Activated effector memory CD4-positive, alpha-beta T cell treated with anti-CD3 and anti-CD28 coated beads, Interleukin-2, amount 50 U/mL, for 16 hours (primary cell): ENCODE measurements around the gene CD200.

Experiments used
- DNase-seq: peaks from one replicate; pipeline ENCODE4 v3.0.0-alpha.2; 2020

Gene CD200

DNA sequence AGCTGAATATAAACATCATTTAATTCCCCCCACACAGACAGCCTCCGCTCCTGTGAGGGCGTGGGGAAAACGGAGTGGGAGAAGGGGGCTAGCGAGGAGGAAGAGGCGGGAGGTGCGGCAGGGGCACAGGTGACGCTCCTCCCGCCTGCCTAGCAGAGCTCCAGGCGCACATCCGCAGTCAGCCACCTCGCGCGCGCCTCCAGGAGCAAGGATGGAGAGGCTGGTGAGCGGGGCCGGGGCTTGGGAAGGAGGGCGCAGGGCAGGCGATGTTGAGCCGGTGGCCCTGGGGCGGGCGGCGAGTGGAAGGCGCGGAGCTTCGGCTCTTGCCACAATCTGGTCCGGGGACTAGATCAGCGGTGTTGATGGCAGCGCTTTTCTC lies at the start of gene CD200:
Gene CD200 (plus strand): TSS at position 155 of the 379 bp plus-strand sequence. CDS start 57 bp downstream, at position 212.
- DNase-seq = peak; percentile 81

DNA sequence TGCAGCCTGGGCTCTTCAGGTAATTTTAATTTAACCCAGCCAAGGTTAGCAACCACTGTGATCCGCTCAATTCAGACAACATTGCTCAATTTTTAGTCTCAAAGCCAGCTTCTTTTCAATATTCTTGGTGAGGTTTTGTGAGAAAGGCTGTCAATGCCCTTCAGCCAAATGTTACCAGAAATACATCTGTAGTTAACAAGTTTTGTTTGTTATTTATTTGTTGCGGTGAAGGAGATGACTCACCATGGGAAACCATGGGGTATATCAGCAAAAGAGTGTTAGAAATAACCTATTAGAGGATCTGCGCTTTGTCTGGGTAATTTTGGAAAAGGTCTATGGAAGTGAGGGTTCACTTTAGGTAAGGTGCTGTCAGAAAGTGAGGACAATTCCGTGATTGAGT lies 43.9 kb upstream of the CD200 start:
- DNase-seq = no peak

DNA sequence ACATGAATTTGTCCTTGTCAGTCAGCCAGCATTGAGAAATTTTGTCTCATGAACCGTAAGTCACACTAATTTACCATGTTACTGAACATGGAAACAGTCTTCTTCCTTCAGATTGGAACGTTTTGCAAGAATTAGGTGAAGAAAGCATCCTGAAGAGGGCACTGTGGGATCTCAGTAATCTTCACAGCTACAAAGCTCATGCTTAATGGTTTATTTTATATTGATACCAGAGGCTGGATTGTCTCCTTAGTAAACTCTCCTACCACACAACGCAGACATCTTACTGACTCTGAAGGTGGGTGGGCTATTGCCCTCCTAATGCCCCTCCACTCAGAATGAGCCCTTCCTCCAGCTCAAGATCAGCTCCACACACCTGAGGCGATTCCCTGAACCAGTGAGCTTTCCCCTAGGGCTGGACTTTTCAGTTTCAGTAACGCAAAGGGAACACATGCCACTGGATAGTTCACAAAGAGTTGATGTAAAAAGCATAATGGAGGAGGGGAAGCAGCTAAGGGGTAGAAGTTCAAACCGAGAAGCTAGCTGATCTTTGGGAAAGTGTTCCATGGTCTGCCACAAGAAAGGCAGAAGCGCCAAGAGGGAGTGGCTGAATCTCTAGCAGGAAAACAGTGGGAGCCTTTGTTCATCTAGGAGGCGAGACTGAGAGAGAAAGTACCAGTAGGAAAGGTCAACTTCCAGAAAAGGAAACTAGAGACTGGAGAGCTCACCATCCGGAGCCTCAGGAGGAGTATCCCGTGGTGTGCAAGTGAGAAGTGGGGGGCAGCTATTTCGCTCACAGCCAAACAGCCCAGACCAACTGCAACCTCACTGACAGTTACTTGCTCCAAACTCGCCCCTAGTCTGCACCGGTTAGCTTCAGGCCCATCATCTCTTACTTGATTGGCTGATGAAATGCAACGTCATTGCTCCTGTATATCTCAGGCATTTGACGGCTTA lies 39.3 kb upstream of the CD200 start, which contains the start of gene SLC9C1:
Gene SLC9C1 (minus strand): TSS at position 849 of the 954 bp plus-strand sequence. CDS start 7,425 bp downstream, outside the sequence.
- no peak for DNase-seq

DNA sequence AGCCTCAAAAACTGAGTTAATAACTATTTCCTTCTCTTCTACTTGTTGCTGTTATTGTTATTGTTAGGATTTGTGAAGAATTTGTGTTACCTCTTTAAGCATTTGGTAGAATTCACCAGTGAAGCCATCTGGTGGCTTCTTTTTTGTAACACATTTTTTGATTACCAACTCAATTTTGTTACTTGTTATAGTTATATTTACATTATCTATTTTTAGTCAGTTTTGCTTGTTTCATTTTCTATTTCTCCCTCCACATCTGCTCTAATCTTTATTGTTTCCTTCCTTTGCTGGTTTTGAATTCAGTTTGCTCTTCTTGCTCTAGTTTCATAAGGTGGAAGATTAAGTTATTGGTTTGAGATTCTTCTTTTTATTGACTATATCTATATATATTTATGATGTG lies 35.2 kb upstream of the CD200 start:
- no peak for DNase-seq

DNA sequence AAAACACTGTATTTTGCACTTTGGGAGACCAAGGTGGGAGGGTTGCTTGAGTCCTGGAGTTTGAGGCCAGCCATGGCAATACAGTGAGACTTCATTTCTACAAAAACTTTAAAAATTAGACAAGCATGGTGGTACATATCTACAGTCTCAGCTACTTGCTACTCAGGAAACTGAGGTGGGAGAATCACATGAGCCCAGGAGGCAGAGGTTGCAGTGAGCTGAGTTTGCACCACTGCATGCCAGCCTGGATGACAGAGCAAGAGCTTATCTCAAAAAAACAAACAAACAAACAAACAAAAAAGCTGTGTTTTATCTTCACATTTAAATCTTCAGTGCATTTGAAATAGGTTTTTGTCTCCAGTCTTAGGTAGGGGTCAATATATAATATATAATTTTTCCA lies 34.2 kb upstream of the CD200 start:
- DNase-seq = no peak

DNA sequence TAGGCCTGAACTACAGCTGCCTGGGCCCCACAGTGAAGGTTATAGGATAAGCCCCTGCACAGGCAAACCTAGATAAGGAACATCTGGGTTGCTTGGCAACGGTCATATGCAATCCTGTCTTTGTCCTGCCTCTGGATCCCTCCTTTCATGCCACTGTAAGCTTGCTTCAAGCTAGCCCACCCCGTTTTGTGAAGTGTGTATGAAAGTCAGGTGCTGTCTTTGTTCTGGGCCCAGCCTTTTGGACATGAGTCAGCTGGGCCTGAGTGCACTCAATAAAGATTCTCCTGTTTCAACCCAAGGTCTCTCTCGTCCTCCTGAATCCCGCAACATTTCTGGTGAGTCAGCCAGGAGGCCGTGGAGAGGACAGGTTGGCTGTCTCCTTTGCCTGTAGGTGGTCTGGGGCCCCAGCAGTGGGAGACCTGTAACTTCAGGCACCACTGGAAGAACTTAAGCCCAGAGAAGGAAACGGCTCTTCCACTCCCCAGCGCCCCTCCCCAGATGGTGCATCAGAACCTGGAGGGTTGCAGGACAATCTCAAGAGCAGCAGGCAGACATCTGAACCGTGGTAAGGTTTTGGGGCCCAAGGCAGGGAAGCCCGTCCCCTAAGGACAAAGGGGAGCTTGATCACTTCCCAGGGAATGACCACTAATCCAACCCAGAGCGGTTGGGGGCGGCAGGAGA lies 30.7 kb upstream of the CD200 start:
- DNase-seq = no peak

GRCh38 chr3:112302881-112303763 lies 29.8 kb upstream of the CD200 start:
- no peak for DNase-seq

DNA sequence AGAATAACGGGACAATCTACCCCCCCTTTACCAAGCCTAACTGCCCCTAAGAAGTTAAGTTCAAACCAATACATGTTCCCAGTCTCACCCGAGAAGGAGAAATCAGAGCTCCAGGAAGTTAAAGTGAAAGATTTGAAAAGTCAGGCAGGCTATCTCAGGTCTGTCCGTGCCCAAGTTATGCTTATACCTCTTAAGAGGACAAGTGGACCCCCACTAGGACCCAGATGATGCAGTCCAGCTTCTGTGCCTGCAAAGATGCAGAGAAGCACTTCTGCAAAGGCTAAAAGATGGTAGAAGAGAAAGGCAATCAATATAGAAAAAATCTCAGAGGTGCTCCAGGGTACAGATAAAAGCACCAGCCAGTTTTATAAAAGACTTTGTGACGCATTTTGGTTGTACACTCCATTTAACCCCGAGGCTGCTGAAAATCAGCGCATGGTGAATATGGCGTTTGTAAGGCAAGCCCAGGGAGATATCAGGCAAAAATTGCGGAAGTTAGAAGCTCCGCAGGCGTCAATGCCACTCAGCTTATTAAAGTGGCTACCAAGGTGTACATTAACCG lies 29.1 kb upstream of the CD200 start:
- DNase-seq = no peak

GRCh38 chr3:112304611-112305010 lies 28.3 kb upstream of the CD200 start:
- no peak for DNase-seq

DNA sequence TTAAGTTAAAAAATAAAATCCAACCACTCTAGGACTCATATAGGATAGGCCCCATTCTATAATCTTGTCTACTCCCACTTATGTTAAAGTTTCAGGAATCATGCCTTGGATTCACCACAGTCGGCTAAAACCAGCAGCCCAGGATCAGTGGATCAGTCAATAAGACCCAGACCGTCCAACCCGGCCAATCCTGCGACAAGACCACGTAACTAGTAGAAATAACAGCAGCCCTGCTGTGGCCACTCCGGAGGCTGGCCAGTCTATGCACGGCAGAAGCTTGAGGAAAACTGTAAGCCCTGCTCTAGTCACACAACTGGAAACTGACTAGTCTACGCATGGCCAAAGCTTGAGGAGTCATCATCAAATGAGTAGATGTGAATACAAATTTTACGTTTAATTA lies 26.1 kb upstream of the CD200 start:
- no peak for DNase-seq

- no peak for DNase-seq
Measured at GRCh38 chr3:112307557-112307956, 25.4 kb upstream of the CD200 start.

DNA sequence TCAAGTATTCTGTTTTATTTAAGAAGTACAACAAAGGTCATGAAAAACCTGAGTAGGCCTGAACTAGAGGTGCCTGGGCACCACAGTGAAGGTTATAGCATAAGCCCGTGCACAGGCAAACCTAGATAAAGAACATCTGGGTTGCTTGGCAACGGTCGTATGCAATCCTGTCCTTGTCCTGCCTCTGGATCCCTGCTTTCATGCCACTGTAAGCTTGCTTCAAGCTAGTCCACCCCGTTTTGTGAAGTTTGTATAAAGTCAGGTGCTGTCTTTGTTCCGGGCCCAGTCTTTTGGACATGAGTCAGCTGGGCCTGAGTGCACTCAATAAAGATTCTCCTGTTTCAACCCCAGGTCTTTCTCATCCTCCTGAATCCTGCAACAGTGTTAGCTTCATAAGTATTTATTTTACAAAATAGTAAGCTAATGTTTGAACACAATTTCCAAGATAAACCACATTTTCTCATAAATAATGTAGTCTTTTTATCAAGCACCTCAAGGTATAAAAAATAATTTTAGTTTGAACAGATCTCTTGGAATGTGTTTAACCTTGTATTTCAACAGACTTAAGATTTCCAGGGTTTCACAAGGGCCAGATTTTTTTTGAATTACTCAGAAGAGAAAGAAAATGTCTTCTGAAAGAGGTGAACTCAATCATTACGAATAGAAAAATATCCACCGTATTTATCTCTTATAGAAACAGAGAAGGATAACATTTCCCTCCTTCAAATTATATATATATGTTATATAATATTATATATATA lies 24.6 kb upstream of the CD200 start:
- no peak for DNase-seq

- no peak for DNase-seq
Measured at GRCh38 chr3:112314649-112315048, 18.3 kb upstream of the CD200 start.

- no peak for DNase-seq
Measured at GRCh38 chr3:112315791-112316190, 17.2 kb upstream of the CD200 start.

- DNase-seq = no peak
Measured at GRCh38 chr3:112319516-112320276, 13.3 kb upstream of the CD200 start.

DNA sequence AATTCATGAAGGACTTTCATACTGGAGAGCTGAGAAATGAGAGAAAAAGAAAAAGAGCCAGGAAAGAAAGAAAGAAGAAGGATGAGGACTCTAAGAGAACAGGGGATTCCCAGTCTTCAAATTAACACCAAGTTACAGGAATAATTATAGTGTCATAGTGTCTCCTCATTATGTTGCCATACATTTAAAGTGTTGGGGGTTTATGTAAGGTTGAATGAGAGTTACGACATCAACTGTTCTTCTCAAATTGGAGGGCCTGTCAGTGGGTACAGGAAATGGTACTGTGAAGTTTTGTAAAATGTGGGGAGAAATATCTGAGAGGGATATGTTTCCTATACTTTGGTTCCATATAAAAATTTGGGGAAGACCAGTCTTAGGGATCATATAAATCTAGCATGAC lies 12.3 kb upstream of the CD200 start:
- no peak for DNase-seq

DNA sequence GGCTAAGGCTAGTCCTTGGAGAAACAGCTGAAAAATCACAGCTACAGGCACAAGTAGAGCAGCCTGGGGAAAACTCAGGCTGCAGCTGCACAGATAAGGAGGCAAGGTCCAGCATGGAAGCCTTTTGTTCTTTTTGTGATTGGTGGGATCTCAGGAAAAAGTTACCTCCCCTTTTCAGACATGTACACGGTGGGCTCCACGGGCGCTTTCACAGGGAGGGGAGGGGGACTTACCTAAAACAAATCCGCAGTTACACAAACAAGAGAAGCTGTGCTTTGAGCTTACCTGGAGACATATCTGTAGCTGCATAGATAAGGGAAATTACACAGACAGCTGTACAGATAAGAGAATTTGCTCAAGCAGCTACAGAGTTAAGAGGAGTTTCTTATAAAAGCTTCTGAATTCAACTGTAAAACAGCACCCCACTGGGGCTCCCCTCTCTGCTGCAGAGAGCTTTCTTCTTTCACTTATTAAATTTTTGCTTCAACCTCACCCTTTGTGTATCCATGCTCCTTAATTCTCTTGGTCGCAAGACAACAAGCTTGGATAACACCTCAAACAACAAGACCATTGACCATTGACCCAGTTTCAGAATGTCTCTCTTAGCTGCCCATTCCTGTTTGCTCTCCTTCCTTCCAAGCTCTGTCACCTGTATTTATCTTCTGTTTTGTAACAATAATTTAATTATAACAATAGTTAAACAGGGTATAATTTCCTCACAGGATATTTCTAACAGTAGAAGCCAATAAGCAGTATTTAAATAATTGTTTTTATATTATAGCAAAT lies 10.9 kb upstream of the CD200 start:
- DNase-seq = no peak

- DNase-seq = no peak
Measured at GRCh38 chr3:112327371-112327951, 5.5 kb upstream of the CD200 start.

DNA sequence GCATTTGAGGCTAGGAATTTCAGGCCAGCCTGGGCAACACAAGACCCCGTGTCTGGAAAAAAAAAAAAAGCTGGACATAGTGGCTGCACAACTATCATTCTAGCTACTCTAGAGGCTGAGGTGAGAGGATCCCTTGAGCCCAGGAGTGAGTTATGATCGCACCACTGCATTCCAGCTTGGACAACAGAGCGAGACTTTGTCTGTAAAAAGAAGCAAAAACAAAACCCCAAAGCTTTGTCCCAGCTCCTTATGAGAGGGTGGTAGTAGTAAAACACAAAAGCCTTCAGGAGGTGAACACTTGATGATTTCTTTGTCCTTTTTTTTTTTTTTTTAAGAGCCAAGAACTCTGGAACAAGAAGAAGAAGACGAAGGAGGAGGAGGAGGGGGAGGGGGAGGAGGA lies 1.1 kb upstream of the CD200 start:
- no peak for DNase-seq
